HG03354 (cell line): ENCODE data around the gene FOXN4.
"Not testable (repeated sequence)": the region's sequence is repeated elsewhere in the genome, so short reads cannot be mapped to it uniquely, and the experiment has no call there.

Experiments
- ATAC-seq: cut with Tn5 transposase; IDR thresholded peaks from one replicate; pipeline ENCODE4 v1.9.1; 2021; ENCODE audit warnings: mild to moderate bottlenecking; ENCODE audit not compliant: unreplicated experiment, poor library complexity, severe bottlenecking

Gene FOXN4

GRCh38 chr12:109308534-109309380, at the start of gene FOXN4:
TSS of gene FOXN4 (minus strand) at chr12:109309284. CDS start at chr12:109308321, 963 bp downstream.
- ATAC-seq, result no peak

- no peak for ATAC-seq
Measured at GRCh38 chr12:109358154-109358869, 49.2 kb upstream of the FOXN4 start.

DNA sequence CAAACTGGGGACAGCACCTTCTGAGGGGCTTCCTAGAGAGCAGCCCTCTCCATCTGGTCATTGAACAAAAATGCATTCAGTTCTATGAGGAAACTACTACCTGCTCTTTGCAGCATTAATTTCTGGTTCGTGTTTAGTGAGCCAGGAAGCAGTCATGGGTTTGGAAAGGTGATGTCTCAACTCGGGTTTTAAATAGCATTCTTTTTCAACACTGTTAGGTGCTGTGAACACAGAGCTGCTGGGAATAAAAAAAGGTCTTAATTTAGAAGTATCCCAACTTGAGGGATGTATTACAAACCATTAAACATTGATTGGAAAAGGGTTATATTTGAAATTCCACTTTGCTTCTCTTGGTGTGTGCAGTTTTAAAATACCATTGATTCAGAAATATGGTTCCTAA, 47.9 kb upstream of the FOXN4 start:
- ATAC-seq, result no peak

DNA sequence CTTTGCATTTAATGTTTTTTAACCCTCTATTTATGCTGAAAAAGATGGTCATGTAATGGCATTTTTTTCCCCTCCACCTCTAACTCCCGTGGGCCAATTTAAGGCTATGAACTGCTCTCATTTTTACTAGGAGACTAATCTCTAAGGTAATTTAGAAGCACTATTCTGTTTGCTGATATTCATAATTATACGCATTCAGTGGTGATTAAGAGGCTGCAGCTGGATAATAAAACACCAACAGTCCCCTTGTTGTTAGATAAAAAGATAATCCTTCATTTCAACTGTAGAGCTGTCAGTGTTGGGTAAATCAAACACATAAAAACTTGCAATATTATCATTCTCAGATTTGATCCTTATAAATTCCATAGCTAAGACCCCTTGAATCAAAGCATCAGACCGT, 47.5 kb upstream of the FOXN4 start:
- no peak for ATAC-seq

- ATAC-seq, result no peak
Measured at GRCh38 chr12:109352184-109352583, 43.1 kb upstream of the FOXN4 start.

- no peak for ATAC-seq
Measured at GRCh38 chr12:109347589-109347988, 38.5 kb upstream of the FOXN4 start, which contains the start of gene MYO1H. TSS of gene MYO1H (plus strand) at chr12:109347900. CDS start at chr12:109347961, 61 bp downstream.

- ATAC-seq, result no peak
Measured at GRCh38 chr12:109346920-109347319, 37.8 kb upstream of the FOXN4 start.

DNA sequence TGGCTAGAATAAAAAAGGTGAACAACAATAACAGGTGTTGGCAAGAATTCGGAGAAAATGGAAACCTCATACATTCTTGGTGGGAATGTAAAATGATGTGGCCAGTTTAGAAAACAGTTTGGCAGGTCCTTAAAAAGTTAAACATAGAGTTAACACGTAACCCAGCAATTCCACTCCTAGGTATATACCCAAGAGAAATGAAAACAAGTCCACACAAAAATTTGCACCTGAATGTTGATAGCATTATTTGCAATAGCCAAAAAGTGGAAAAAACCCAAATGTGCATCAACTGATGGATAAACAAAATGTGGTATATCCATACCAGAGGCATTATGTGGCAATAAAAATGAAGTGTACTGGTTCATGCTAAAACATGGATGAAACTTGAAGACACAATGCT, 36.3 kb upstream of the FOXN4 start:
- ATAC-seq, result no peak

- no peak for ATAC-seq
Measured at GRCh38 chr12:109343677-109344076, 34.6 kb upstream of the FOXN4 start.

DNA sequence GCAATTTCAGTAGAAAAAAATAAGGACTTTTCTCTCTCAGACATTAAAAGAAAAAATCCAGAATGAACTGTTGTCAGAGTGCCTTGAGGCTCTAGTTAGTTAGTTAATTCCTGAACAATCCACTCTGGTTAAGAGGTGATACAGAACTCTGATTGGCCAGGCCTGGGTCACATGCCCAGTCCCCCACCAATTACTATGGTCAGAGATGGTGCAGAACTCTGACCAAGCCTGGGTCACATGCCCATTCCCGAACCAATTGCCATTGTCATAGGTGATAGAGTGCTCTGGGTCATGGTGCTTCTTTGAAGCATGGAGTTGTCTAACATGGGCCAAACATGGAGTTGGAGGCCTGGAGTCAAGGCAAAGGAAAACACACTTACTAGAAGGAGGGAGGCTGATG, 27.5 kb upstream of the FOXN4 start:
- no peak for ATAC-seq

DNA sequence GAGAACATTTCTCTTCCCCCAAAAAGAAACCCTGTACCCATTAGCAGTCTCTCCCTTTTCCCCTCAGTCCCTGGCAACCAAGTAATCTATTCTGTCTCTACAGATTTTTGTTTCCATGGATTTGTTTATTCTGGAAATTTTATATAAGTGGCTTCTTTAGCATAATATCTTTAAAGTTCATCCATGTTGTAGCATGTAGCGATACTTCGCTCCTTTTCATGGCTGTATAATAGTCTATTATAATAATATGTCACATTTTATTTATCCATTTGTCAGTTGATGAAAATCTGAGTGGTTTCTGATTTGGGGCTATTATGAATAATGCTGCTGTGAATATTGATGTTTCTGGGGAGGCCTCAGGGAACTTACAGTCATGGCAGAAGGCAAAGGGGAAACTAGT, 25.8 kb upstream of the FOXN4 start:
- ATAC-seq, result no peak

DNA sequence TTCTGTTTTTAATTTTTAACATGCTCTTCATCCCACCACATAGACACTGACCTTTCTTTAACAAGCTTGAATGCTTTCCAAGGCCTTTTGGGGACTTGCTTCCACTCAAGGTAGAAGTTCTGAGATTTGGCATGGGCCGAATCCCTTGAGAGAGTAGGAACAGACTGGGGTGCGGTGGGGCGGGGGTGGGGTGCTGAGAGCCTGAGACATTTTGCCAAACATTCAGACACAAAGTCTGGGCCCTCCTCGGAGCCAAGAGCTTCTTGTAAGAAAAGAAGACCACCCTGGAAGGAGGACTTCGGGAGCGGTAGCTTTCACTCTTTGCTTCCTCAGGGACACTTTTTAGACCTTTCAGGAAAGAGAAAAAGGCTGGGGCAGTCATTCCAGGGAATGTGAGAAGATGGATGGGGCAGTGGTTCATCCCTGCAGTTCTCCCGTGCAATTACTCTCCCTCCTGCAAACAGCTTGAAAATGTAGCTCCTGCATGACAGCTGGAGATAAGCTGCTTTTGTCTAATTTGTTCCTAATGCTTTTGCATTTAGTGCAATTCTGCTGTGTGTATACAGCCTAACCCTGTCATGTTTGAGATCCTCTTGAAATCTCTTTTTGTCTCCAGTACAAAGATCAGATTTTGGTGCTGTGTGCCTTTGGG, 22.3 kb upstream of the FOXN4 start:
- no peak for ATAC-seq

GRCh38 chr12:109330282-109331230, 21.5 kb upstream of the FOXN4 start:
- no peak for ATAC-seq

DNA sequence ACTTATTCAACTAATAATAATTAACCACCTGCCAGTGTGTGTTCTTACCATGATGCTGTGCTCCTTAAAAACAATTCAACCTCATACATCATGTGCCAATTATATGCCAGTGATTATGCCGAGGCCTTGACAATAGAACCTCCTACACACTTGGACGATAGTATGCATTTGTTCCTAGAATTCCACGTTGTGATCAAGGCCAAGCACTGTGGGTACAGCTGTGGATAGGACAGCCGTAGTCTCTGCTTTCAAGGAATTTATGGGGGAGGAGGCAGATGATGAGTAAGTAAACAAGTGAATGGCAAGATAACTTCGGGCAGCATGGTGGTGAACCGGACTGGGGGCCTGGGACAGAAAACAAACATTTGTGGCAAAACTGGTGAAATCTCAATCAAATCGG, 20.6 kb upstream of the FOXN4 start:
- ATAC-seq, result no peak

DNA sequence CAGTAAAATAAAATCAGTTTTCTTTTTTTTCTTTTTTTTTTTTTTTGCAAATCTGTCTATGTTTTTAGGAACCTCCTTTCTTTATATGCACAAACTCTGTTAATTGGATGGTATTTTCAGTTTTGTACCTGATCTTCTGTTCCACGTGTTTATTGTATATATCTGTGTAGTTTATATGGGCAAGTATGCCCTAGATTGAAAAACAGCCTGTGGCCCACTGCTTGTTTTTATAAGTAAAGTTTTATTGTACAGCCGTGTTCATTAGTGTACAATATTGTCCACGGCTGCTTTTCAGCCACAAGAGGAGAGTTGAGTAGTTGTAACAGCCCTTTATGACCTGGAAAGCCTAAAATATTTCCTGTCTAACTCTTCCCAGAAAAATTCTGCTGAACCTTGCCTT, 19.9 kb upstream of the FOXN4 start:
- no peak for ATAC-seq

DNA sequence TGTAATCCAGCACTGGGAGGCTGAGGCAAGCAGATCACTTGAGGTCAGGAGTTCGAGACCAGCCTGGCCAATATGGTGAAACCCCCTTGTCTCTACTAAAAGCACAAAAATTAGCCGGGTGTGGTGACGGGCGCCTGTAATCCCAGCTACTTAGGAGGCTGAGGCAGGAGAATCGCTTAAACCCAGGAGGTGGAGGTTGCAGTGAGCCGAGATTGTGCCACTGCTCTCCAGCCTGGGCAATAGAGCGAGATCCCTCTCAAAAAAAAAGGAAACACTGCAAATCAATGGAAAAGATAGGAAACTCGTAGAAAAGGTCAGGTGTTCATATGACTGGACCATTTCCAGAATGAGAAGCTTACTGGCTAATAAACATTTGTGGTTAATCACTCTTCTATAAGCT, 12.2 kb upstream of the FOXN4 start:
- not testable (repeated sequence) for ATAC-seq

GRCh38 chr12:109310247-109311125, 1.4 kb upstream of the FOXN4 start:
- no peak for ATAC-seq

GRCh38 chr12:109309381-109310246, 530 bp upstream of the FOXN4 start:
- ATAC-seq, result no peak
